Measurements from ENCODE around the gene ARHGAP11A.

GRCh38 chr15:32676169-32676568, 60.9 kb downstream of the ARHGAP11A start:
- TF ChIP-seq CTCF (IDR thresholded peaks at IDR 0.05) (no peak), POLR2A (IDR thresholded peaks at IDR 0.05) (no peak)

Data from thyroid gland (tissue), 4 donors.